ENCODE data around the gene ABI3.

DNA sequence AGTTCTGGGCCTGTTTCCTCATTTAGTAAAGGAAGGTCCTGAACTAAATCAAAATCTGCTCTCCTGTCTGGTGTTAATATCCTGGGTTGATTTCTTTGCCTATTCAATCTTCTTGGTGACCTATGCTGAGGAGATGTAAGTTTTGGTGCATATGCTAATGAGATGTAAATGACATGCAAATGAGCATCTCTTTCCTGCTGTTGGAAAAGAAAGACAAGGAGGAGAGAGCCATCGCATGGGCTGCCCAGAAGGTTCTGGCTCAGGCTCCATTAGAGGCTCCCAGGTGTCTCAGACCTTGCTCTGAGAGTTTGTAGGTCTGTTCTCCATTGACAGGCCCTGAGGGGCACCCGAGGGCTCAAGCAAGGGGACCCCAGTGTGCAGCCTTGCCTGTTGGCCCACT is 3.3 kb downstream of the ABI3 start:
- TF ChIP-seq, protein P1, sequence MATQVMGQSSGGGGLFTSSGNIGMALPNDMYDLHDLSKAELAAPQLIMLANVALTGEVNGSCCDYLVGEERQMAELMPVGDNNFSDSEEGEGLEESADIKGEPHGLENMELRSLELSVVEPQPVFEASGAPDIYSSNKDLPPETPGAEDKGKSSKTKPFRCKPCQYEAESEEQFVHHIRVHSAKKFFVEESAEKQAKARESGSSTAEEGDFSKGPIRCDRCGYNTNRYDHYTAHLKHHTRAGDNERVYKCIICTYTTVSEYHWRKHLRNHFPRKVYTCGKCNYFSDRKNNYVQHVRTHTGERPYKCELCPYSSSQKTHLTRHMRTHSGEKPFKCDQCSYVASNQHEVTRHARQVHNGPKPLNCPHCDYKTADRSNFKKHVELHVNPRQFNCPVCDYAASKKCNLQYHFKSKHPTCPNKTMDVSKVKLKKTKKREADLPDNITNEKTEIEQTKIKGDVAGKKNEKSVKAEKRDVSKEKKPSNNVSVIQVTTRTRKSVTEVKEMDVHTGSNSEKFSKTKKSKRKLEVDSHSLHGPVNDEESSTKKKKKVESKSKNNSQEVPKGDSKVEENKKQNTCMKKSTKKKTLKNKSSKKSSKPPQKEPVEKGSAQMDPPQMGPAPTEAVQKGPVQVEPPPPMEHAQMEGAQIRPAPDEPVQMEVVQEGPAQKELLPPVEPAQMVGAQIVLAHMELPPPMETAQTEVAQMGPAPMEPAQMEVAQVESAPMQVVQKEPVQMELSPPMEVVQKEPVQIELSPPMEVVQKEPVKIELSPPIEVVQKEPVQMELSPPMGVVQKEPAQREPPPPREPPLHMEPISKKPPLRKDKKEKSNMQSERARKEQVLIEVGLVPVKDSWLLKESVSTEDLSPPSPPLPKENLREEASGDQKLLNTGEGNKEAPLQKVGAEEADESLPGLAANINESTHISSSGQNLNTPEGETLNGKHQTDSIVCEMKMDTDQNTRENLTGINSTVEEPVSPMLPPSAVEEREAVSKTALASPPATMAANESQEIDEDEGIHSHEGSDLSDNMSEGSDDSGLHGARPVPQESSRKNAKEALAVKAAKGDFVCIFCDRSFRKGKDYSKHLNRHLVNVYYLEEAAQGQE (IDR thresholded peaks at IDR 0.05; ENCODE audit: insufficient read depth in 1 of 2, low read depth in 2 of 2, low read length in 1 of 2) = no peak
- TF ChIP-seq, protein P2, sequence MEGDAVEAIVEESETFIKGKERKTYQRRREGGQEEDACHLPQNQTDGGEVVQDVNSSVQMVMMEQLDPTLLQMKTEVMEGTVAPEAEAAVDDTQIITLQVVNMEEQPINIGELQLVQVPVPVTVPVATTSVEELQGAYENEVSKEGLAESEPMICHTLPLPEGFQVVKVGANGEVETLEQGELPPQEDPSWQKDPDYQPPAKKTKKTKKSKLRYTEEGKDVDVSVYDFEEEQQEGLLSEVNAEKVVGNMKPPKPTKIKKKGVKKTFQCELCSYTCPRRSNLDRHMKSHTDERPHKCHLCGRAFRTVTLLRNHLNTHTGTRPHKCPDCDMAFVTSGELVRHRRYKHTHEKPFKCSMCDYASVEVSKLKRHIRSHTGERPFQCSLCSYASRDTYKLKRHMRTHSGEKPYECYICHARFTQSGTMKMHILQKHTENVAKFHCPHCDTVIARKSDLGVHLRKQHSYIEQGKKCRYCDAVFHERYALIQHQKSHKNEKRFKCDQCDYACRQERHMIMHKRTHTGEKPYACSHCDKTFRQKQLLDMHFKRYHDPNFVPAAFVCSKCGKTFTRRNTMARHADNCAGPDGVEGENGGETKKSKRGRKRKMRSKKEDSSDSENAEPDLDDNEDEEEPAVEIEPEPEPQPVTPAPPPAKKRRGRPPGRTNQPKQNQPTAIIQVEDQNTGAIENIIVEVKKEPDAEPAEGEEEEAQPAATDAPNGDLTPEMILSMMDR (IDR thresholded peaks at IDR 0.05) = no peak
- no peak for TF ChIP-seq POLR2AphosphoS5 (IDR thresholded peaks at IDR 0.05; ENCODE audit: low read depth, low read length)

Data from Panc1 (cell line).